ENCODE measurements around the gene FKBP10. TPM values are rescaled to one million over a fixed set of nuclear protein-coding genes. Genes with fewer than 3 reads are reported as not detected.
"Not testable (repeated sequence)": the region's sequence is repeated elsewhere in the genome, so short reads cannot be mapped to it uniquely, and the experiment has no call there.

FKBP10 gene
- total RNA-seq, 1 donor from 2014 or later, result 388 TPM

DNA sequence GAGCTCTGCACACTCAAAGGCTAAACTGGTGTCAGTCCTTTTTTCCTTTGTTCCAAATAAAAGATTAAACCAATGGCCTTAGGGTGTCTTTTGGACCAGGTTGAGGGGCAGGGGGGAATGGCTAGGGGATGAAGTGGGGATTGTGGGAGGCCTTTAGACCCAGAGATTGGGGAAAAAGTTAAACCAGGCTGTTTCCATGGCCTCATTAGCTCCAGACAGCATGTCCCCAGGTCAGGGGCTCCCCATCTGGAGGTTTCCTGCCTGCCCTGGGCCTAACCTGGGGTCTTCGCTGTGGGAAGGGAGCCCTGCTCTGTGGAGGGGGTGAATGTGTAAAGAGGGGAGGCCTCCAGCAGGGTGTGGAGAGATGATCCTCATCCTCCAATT is 10.3 kb downstream of the FKBP10 start:
- Histone ChIP-seq H3K27ac (no peak overlapping the region), H3K27me3 (no peaks in the 10 kb centered on the region), H3K36me3 (peaks cover 21 to 44% of the 10 kb centered on the region in 2 donors), H3K4me3 (no peak overlapping the region), H3K4me1 (no peaks in the 10 kb centered on the region), H3K9me3 (no peaks in the 10 kb centered on the region)
- DNase-seq (ENCODE audit: low spot score in 2 of 2), result no peak
- intact Hi-C loops (cut with DNase I), result no loop called here
- TF ChIP-seq, protein P1, sequence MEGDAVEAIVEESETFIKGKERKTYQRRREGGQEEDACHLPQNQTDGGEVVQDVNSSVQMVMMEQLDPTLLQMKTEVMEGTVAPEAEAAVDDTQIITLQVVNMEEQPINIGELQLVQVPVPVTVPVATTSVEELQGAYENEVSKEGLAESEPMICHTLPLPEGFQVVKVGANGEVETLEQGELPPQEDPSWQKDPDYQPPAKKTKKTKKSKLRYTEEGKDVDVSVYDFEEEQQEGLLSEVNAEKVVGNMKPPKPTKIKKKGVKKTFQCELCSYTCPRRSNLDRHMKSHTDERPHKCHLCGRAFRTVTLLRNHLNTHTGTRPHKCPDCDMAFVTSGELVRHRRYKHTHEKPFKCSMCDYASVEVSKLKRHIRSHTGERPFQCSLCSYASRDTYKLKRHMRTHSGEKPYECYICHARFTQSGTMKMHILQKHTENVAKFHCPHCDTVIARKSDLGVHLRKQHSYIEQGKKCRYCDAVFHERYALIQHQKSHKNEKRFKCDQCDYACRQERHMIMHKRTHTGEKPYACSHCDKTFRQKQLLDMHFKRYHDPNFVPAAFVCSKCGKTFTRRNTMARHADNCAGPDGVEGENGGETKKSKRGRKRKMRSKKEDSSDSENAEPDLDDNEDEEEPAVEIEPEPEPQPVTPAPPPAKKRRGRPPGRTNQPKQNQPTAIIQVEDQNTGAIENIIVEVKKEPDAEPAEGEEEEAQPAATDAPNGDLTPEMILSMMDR (IDR thresholded peaks at IDR 0.05), result no peak

DNA sequence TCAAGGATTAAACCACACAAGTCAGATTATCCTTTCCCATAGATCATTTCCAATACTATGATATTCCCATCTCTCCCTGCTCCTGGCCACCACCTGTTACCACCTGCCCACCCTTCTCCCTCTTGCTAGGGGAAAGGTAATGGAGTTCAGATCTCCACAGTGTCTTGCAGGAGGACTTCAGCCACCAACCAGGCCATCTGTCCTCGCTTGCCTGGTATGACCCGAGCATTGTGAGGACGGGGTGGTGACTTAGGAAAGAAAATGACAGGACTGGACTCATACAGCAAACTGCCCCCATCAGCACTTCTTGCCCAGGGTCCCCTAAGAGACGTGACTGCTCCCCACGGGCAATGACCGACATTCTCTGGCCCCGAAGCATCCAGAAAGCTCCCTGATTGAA is 10.8 kb downstream of the FKBP10 start:
- peaks cover 25 to 46% of the 10 kb centered on the region in 2 donors for H3K36me3 ChIP-seq
- intact Hi-C loops (cut with DNase I), result no loop called here
- TF ChIP-seq, protein P1 (IDR thresholded peaks at IDR 0.05), result no peak

DNA sequence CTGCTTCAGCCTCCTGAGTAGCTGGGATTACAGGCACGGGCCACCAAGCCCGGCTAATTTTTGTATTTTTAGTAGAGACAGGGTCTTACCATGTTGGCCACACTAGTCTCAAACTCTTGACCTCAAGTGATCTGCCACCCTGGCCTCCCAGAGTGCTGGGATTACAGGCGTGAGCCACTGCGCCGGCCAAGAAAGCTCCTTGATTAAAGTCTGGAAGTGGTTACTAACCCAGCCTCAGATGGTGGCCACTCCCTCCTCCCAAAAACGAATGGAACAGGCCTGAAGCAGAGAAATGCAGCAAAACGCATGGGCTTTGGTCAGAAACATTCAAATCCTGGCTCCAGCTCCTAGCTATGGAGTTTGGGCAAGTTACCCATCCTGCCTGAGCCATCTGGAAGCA is 11.3 kb downstream of the FKBP10 start:
- Histone ChIP-seq H3K4me3 (no peak overlapping the region), H3K27ac (no peak overlapping the region), H3K9me3 (no peaks in the 10 kb centered on the region), H3K27me3 (no peaks in the 10 kb centered on the region), H3K36me3 (peaks cover 30 to 51% of the 10 kb centered on the region in 2 donors), H3K4me1 (no peaks in the 10 kb centered on the region)
- TF ChIP-seq, protein P1 (IDR thresholded peaks at IDR 0.05), result no peak
- DNase-seq (ENCODE audit: low spot score in 2 of 2), result no peak
- intact Hi-C loops (cut with DNase I), result no loop called here

More for the DNA sequence above, 10.8 kb downstream of the FKBP10 start:
- no peaks in the 10 kb centered on the region for H3K9me3 ChIP-seq
- no peak for DNase-seq (ENCODE audit: low spot score in 2 of 2)
- no peak overlapping the region for H3K27ac ChIP-seq
- H3K27me3 ChIP-seq, result no peaks in the 10 kb centered on the region
- no peaks in the 10 kb centered on the region for H3K4me1 ChIP-seq
- no peak overlapping the region for H3K4me3 ChIP-seq

DNA sequence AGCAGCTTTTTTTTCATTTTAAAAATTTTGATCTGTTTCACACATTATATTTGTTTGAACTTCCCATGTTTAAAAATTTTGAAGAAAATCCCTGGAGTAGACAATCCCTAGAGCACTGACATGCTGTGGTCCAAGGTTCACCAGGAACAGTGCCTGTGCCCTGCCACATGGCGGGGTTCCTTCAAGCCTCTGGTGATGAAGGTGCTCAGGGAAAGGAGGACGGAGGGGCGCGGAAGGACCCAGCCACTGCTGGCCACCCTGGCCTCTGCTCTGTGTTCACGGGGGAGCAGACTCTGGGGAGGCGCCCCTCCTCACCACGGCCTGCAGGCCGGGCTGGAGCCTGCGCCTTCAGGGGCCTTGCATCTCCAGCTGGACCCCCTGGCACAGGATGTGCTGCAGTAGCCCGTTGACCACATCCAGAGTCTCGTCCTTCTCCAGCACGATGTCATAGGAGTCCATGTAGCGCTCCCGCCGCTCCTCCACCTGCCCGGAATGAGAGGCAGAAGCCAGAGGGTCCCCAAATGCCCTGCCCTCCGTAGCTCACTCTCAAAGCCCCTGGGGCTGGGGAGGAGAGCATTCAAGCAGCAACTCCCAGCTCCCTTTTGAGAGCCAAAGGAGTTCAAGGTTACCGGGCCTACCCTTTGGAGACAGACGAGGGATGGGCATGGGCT is 12.5 kb downstream of the FKBP10 start:
- DNase-seq (ENCODE audit: low spot score in 2 of 2), result no peak
- Histone ChIP-seq H3K4me3 (no peak overlapping the region), H3K27ac (no peak overlapping the region), H3K4me1 (no peaks in the 10 kb centered on the region), H3K27me3 (no peaks in the 10 kb centered on the region), H3K36me3 (peaks cover 40 to 63% of the 10 kb centered on the region in 2 donors), H3K9me3 (no peaks in the 10 kb centered on the region)
- intact Hi-C loops (cut with DNase I), result no loop called here
- TF ChIP-seq, protein P1 (IDR thresholded peaks at IDR 0.05), result no peak

DNA sequence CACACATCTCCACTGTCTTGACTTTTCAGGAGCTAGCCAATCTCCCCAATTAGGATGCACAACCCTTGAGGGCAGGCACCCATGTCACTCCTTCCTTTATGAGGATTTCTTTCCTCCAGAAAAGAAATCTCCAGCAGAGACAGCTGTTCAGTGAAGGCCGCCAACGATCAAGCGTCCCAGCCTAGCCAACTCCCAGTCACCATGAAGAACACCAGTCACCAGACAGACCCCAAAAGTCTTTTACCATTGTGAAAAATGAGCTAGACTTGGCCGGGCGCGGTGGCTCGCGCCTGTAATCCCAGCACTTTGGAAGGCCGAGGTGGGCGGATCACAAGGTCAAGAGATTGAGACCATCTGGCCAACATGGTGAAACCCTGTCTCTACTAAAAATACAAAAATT is 17.2 kb downstream of the FKBP10 start:
- H3K4me1 ChIP-seq; H3K27me3 ChIP-seq; H3K4me3 ChIP-seq; H3K9me3 ChIP-seq; DNase-seq (ENCODE audit: low spot score in 2 of 2); intact Hi-C loops (cut with DNase I); H3K27ac ChIP-seq: not testable (repeated sequence)
- peaks cover 57 to 84% of the 10 kb centered on the region in 2 donors for H3K36me3 ChIP-seq

DNA sequence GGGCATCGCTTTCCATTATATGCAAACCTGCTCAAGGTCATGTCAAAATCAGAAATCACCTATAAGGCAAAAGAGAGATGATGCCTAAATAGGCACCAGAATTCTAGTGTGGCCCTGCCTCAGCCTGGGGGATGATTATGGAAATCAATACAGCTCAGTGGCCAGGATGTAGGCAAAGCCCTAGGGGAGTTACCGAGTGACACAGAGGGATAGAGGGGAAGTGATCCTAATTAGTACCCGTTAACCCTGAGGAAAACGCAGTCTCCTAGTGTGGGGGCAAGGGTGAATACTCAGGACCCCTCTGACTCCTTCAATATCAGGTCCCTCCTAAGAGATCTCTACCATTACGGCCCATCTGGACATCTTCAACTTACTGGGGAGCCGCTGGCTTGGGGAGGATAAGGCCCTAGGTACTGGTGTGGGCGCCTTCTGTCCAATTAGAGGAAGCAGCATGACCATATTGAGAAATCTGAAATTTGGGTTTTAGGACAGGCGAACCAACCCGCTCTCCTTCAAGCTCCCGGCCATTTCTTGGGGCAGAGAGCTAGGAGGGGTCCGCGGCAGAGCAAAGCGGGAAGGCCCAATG is 22.5 kb downstream of the FKBP10 start:
- intact Hi-C loops (cut with DNase I), result no loop called here

More for the DNA sequence above, 22.5 kb downstream of the FKBP10 start:
- Histone ChIP-seq H3K27ac (peak overlapping the region; percentile 76 to 89), H3K27me3 (no peaks in the 10 kb centered on the region), H3K4me3 (peak overlapping the region; percentile 71 to 87), H3K4me1 (peaks cover 0 to 7% of the 10 kb centered on the region in 2 donors), H3K36me3 (peaks cover 17 to 31% of the 10 kb centered on the region in 2 donors), H3K9me3 (no peaks in the 10 kb centered on the region)
- DNase-seq (ENCODE audit: low spot score in 2 of 2), result no peak
- TF ChIP-seq, protein P1 (IDR thresholded peaks at IDR 0.05), result no peak

Data from ascending aorta (tissue), 2 donors.